GM12873 (cell line): ENCODE measurements around the gene ST8SIA1.

Experiments used
- CTCF ChIP-seq: IDR thresholded peaks from 2 replicates; pipeline ENCODE4 v1.5.1; 2012; ENCODE audit warnings: low read depth, mild to moderate bottlenecking, moderate library complexity, low read length, control low read depth; ENCODE audit not compliant: insufficient read depth; ENCODE audit errors: missing control alignments

The ST8SIA1 gene

GRCh38 chr12:22217556-22217955 is 117.0 kb downstream of the ST8SIA1 start:
- no peak for TF ChIP-seq CTCF

DNA sequence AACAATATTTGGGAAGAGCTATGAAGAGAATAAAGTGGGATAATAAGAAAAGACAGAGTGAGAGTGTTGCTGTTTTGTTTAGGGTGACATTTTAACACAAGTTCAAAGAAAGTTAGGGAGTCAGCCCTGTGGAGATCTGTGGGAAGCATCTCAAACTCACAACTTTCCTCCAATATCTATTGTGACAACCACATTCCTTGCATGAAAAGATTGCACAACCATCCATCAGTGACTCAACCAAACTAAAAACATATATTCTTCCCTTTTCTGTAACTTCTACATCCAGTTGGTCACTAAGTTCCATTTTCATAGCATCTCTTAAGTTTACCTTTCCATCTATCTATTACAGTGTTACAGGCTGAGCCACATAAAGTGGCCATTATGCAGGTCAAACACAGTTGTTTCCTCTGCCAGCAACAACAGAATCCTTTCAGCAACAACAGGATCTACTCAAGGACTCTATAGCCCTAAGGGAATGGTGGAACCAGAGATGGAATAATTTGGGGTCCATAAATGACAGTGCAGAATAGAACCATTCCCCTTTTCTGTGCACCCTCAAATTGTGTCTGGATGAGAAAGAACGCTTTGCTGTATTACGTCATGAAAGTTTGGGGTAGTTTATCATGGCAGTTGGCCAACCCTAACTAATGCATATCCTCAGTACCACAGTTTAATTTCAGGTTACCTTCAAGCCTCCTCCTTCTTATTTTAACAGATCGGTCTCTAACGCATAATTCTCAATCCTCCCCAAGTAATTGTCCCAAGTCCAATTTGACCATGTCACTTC is 118.8 kb downstream of the ST8SIA1 start:
- TF ChIP-seq CTCF = no peak

DNA sequence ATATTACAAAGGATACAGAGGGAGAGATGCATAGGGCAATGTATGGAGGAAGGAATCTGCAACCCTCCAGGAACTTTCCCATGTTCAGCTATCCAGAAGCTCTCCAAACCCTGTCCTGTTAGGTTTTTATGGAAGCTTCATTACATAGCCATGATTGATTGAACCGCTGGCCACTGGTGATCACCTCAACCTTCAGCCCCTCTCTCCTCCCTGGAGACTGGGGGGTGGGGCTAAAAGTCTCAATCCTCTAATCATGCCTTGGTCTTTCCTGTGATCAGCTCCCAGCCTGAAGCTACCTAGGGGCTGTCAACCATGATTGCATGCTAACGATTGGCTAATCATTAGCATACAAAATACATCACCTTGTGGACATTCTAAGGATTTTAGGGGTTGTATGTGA is 123.4 kb downstream of the ST8SIA1 start:
- TF ChIP-seq CTCF = no peak

DNA sequence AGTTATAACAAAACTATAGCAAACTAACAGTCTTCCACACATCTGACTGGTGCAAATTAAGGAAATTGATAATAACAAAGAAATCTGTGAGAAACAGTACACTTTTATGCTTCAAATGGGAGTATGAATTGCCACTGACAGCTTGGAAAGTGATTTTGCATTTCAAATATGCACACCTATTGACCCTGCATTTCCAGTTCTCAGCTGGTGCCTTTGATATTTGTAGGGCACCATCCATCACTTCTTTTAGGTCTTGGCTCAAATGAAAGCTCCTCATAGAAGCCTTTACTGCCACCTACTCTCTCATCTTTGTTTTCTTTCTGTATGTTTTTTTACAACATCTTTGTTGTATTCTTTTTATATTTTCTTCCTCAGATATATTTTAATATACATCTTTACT is 125.1 kb downstream of the ST8SIA1 start:
- TF ChIP-seq CTCF = no peak

DNA sequence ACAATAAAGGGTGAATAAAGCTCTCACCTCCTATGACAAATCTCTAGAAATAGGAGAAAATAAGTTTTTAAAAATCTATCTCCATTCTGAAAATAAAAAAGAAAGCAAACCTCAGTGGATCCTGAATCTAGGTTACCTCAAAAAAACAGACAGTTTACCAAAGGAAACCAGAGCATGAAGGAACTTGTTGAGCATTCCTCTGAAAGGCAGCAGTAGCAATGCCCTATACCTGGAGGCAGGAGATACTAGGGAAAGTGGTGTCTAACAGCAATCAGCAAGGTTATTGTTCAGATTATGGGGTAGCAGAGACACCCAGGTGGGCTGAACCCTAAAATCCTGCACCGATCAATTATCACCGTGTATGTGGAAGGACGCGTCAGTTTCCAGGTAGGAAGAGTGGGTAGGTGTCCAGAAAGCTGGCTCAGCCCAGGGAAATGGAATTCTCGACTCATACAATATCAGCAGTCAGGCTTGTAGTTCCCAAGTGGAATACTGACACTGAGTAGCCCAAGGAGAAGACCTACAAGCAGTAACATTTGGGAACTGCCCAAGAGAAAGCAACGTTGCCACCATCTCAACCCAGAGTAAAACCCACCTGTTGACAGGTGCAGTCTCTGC is 128.3 kb downstream of the ST8SIA1 start:
- no peak for TF ChIP-seq CTCF

DNA sequence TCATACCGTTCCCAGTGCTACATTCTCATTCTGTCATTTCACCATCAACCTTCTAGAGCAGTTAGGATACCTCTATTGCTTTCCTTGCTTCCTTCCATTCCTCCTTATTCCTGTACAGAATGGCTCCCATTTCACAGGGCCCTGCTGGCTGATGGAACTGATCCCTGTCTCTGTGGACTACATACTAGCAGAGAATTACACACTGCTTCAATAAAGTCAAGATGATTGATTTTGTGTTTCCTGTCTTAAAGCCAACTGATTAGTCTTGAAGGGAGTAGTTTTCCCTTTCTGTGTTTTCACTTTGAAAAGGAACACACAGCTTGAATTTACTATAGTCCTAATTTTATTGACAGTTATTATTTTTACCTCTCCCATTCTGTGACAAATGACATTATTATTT is 130.1 kb downstream of the ST8SIA1 start:
- TF ChIP-seq CTCF = no peak

GRCh38 chr12:22202847-22203246 is 131.7 kb downstream of the ST8SIA1 start:
- TF ChIP-seq CTCF = no peak
